Measurements from ENCODE around the gene PFDN6.

DNA sequence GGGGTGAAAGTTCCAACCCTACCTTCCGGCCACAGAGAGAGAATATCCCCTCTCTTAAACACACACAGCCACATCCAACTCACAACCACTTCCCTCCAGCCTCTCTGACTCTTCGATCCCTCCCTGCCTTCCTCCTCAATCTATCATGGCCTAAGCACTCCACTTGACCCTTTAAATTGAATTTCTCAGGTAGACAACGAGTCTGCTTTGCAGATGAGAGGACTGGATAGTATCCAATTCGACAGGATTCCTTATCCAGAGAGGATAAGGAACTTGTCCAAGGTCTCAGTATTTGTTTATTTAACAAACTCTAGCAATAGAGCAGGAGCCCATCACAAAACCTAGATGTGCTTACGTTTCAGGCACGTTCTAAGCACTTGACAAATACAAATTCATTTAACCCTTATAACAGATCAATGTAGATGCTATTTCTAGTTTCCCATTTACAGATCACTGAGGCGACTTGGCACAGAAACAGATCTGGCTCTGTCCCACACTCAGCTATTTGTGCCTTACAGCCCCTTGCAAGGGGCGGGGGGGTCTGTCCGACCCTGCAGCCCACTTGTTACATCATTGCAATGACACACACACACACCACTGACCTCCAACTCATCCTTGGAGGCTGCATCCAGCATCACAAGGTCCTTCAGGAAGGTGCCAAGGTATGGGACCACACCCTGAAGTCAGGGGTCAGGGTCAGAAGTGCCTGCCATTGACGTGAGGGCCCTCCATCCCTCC is 4.9 kb downstream of the PFDN6 start:
- TF ChIP-seq, protein P1, sequence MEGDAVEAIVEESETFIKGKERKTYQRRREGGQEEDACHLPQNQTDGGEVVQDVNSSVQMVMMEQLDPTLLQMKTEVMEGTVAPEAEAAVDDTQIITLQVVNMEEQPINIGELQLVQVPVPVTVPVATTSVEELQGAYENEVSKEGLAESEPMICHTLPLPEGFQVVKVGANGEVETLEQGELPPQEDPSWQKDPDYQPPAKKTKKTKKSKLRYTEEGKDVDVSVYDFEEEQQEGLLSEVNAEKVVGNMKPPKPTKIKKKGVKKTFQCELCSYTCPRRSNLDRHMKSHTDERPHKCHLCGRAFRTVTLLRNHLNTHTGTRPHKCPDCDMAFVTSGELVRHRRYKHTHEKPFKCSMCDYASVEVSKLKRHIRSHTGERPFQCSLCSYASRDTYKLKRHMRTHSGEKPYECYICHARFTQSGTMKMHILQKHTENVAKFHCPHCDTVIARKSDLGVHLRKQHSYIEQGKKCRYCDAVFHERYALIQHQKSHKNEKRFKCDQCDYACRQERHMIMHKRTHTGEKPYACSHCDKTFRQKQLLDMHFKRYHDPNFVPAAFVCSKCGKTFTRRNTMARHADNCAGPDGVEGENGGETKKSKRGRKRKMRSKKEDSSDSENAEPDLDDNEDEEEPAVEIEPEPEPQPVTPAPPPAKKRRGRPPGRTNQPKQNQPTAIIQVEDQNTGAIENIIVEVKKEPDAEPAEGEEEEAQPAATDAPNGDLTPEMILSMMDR (IDR thresholded peaks at IDR 0.05; ENCODE audit: low read depth, low read length) = no peak
- TF ChIP-seq EZH2phosphoT487 (IDR thresholded peaks at IDR 0.05; ENCODE audit: low read depth) = no peak
